GM12865 (cell line): Measurements from ENCODE around the gene ZNF335.
"Not testable (repeated sequence)": the region's sequence is repeated elsewhere in the genome, so short reads cannot be mapped to it uniquely, and the experiment has no call there.

Experiments used
- DNase-seq: peaks from one replicate; pipeline ENCODE4 v3.0.0; 2010; ENCODE audit warnings: low read depth
- H3K4me3 ChIP-seq: 2 replicates; pipeline ENCODE4 v1.5.1; 2011; ENCODE audit warnings: mild to moderate bottlenecking, low read depth, low read length, control low read depth
- TF ChIP-seq, protein P1 (sequence below): IDR thresholded peaks from 2 replicates; pipeline ENCODE4 v1.5.1; 2011; ENCODE audit warnings: low read length, control low read depth, low read depth, inconsistent platforms; ENCODE audit not compliant: insufficient read depth; ENCODE audit errors: missing control alignments

Gene ZNF335

GRCh38 chr20:45963059-45964005, 8.7 kb downstream of the ZNF335 start:
- TF ChIP-seq, protein P1, sequence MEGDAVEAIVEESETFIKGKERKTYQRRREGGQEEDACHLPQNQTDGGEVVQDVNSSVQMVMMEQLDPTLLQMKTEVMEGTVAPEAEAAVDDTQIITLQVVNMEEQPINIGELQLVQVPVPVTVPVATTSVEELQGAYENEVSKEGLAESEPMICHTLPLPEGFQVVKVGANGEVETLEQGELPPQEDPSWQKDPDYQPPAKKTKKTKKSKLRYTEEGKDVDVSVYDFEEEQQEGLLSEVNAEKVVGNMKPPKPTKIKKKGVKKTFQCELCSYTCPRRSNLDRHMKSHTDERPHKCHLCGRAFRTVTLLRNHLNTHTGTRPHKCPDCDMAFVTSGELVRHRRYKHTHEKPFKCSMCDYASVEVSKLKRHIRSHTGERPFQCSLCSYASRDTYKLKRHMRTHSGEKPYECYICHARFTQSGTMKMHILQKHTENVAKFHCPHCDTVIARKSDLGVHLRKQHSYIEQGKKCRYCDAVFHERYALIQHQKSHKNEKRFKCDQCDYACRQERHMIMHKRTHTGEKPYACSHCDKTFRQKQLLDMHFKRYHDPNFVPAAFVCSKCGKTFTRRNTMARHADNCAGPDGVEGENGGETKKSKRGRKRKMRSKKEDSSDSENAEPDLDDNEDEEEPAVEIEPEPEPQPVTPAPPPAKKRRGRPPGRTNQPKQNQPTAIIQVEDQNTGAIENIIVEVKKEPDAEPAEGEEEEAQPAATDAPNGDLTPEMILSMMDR, result peak; percentile 13
- no peak overlapping the region for H3K4me3 ChIP-seq
- peak; percentile 74 for DNase-seq

DNA sequence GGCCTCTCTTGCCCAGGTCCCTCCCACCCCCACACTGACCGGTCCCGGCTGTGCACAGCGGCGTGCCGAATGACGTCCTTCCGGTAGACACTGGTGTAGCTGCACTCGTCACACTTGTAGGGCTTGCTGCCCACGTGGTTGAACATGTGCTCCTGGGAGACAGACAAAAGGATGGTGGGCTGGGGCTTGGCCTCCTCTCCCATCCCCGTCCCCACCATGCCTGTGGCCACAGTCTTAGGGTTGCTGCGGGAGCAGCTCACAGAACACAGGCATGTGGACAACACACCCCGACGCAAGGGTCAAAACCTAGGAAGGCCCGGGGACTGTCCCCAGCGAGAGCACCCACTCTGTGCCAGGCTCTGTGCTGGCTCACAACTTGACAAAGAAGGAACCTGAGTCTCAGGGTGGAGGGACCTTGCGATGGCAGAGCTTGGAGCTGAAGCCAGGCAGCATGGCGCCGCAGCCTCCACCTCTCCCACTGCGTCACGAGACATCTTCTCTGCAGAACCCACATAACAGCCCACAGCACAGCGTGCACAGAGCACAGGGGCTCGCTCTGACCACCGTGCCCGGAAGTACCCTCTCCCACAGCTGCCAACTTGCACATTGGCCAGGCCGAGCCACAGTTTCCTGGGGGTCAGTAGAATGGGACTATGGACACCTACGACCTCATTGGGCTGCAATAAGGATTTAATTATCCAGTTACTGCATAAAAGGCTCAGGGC, 9.8 kb downstream of the ZNF335 start:
- no peak overlapping the region for H3K4me3 ChIP-seq
- TF ChIP-seq, protein P1, result no peak
- no peak for DNase-seq

DNA sequence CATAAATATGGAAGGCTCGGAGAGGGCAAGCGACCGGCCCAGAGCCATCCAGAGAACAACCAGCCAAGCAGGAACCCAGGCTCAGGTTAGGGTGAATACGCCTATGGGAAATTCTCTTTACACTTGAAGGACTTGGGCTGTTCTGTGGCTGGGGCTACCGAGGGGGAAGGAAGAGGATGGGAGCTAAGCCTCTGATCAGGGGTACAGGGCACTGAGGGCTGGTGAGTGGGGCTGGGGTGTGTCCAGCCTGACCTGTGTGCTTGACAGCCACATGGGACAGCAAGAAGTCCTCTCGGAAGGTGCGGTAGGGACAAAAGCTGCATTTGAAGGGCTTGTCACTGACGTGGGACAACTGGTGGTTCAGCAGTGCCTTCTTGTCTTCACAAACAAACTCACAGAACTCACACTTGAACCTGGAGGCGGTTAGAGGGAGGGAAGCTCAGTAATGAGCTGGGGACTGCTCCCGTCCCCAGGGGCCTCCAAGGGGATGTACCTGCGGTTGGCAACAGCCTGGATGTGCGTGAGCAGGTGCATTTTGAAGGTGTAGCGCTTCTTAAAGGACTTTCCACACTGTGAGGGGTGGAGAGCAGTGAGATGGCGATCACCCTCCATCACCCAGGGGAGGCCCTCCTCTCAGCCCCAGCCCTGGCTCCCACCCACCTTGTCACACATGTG, 11.9 kb downstream of the ZNF335 start:
- H3K4me3 ChIP-seq, result no peak overlapping the region
- TF ChIP-seq, protein P1, result no peak
- DNase-seq, result peak; percentile 56

DNA sequence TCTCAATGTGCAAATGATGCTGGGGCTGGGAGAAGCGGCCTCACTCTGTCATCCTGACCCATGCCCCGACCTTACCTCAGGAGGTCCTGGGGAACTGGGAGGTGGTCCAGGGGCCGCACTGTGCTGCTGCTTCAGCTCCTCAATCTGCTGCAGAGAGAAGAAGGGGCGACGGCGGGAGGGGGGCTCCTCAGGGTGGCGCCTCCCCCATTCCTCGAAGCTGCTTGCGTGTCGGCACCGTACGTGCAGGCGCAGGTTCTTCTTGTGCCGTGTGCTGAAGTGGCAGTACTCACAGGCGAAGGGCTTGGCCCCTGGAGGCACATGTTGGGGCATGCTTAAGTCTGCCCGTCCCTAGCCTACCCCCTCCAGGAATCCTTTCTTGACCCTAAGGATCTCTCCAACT, 12.9 kb downstream of the ZNF335 start:
- no peak overlapping the region for H3K4me3 ChIP-seq
- TF ChIP-seq, protein P1, result no peak
- DNase-seq, result no peak

DNA sequence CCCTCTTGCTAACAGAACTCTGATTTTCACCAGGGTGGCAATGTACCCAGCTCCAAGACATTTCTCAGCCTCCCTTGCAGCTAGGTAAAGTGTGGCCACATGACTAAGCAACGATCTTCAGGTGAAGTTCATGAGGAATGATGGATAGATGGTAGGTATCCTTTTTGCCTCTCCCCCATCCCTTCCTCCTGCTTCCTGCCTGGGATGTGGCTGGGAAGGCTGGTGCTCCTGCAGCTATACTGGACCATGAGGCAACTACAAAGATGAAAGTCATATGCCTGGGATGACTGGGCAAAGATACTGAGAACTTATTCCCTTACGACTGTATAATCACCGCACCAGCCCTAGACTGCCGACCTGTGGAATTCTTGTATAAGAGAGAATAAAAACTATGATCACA, 13.4 kb downstream of the ZNF335 start:
- no peak overlapping the region for H3K4me3 ChIP-seq
- TF ChIP-seq, protein P1, result no peak
- DNase-seq, result no peak

GRCh38 chr20:45957021-45957941, 14.7 kb downstream of the ZNF335 start:
- TF ChIP-seq, protein P1, result no peak
- no peak overlapping the region for H3K4me3 ChIP-seq
- no peak for DNase-seq

- DNase-seq, H3K4me3 ChIP-seq: not testable (repeated sequence)
Measured at GRCh38 chr20:45956326-45956725, 15.7 kb downstream of the ZNF335 start.
